D721Med (cell line): Measurements from ENCODE around the gene KCND3.

Source experiments
- DNase-seq: peaks from one replicate; pipeline ENCODE4 v3.0.0; 2011; ENCODE audit warnings: low spot score; ENCODE audit not compliant: insufficient read length
- FAIRE-seq: peaks from 2 replicates; lab custom pipeline; 2011; peaks lifted over from hg19 to GRCh38; lab: Jason Lieb, UNC
- TF ChIP-seq, protein P1 (sequence below): IDR thresholded peaks from 2 replicates; pipeline ENCODE4 v1.5.1; 2012; ENCODE audit warnings: mild to moderate bottlenecking, control low read depth; ENCODE audit not compliant: insufficient read depth; ENCODE audit errors: missing control alignments

The KCND3 gene

DNA sequence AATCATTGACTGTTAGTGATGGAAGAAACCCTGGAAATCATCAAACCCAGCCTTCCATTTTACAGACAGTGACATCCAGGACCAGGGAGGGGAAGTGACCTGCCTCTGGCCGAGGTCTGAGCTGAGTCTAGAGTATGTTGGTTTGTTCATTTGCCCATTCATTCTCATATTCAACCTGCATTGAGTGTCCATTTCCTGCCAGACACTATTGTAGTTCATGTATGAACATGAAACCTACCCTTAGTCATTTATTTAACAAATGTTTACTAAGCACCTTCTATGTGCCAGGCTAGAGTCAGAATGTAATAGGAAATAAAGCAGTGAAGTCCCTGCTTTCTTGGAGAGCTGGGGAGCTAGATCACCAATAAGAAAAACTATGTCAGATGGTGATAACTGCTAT, 51.3 kb downstream of the KCND3 start:
- FAIRE-seq (no peak), DNase-seq (no peak)
- TF ChIP-seq, protein P1, sequence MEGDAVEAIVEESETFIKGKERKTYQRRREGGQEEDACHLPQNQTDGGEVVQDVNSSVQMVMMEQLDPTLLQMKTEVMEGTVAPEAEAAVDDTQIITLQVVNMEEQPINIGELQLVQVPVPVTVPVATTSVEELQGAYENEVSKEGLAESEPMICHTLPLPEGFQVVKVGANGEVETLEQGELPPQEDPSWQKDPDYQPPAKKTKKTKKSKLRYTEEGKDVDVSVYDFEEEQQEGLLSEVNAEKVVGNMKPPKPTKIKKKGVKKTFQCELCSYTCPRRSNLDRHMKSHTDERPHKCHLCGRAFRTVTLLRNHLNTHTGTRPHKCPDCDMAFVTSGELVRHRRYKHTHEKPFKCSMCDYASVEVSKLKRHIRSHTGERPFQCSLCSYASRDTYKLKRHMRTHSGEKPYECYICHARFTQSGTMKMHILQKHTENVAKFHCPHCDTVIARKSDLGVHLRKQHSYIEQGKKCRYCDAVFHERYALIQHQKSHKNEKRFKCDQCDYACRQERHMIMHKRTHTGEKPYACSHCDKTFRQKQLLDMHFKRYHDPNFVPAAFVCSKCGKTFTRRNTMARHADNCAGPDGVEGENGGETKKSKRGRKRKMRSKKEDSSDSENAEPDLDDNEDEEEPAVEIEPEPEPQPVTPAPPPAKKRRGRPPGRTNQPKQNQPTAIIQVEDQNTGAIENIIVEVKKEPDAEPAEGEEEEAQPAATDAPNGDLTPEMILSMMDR: no peak

DNA sequence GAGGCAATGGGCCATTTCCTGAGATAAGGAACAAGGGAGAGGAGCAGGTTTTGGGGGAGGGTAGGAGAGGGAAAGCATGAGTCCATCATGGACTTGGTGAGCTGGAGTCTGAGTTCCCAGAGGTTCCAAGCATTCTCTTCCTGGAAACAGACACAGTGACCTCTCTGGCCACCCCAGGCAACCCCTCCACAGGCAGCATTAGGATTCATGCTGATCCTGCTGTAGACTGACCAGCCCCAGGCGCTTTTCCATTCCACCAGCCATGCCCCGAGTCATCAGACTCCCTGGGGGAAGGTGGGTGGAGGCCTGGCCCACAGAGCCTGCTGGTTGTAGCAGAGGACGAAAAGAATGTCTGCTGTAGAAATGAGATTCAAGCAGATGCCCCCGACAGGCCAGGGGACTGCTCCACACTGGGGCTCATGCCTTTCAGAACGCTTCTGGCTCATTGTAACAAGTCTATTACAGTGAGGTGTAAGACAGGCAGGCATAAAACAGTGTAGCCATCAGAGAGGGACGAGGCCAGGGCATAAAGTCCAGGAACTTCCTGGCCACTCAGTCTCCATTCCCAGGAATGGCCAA, 52.2 kb downstream of the KCND3 start:
- FAIRE-seq: no peak
- TF ChIP-seq, protein P1: no peak
- no peak for DNase-seq

DNA sequence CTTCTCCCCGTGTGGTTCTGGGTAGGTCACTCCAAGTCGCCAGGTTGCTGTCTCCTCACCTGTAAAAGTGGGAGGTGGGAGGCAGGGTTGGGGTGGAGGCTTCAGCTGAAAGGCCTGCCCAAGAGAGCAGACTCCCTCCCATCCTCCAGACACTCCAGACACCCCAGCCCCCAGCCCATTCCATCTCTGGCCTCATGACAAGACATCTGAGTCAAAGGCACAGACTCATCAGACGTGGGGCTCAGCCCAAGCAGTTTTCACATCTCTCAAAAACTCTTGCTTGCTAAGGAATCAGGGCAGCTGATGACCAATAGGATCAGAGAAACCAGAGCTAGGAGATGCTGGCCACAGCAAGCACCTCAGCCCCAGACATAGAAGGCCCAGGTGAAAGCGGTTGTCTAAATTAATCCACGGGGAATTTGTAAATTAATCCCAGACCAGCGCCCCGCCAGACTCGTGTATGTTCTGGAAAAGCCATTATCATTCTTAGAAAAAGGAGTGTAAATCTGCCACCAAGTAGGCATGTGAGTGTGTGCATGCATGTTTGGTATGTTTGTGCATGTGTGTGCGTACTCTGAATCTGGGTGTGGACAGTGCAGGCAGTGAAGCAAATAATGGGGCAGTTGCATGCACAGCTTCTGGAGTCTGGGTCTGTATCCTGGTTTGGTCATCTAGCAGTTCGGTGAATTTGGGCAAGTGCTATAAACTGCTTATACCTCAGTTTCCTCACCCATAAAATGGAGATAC, 55.2 kb downstream of the KCND3 start:
- TF ChIP-seq, protein P1: no peak
- no peak for DNase-seq
- FAIRE-seq: no peak

DNA sequence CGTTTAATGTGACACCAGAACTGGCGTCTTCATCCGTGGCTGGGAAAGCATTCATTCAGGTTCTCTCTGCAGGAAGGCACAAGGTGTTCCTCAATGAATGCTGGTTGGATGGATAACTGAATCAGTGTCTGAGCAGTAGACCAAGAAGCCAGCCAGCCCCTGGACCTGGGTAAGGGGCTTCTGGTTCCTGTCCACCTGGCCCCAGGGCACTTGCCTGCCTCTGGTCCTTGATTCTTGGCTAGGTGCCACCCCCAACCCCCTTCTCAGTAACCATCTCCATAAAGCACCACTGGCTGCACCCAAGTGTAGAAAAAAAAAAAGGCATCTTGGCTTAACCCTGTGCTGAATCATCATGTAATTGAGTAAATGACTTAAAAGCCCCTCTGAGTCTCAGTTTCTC, 59.1 kb downstream of the KCND3 start:
- DNase-seq (no peak), FAIRE-seq (no peak)
- TF ChIP-seq, protein P1: no peak

GRCh38 chr1:111928531-111928930, 60.9 kb downstream of the KCND3 start:
- FAIRE-seq: no peak
- TF ChIP-seq, protein P1: no peak
- DNase-seq: no peak

DNA sequence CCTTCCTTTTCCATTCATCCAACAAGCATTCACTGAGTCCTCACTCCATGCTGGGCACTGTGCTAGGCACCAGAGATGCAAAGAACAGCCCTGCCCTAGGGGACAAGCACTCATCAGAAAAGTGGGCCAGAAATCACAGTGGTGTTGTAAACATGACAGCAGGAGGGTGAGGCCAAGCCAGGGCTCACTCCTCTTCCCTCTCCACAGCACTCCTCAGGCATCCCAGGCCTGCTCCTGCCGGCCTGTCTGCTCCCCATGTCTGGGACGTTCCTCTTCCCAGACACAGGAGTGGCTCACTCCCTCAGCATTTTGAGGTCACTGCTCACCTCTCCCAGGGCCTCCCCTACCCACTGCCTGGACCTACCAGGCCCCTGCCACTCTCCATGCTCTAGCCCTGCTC, 61.8 kb downstream of the KCND3 start:
- DNase-seq (no peak), FAIRE-seq (no peak)
- TF ChIP-seq, protein P1: no peak

- TF ChIP-seq, protein P1: no peak
- FAIRE-seq (no peak), DNase-seq (no peak)
These were observed 64.7 kb downstream of the KCND3 start for GRCh38 chr1:111924786-111925185.
